Lower leg skin (tissue), 4 donors: Measurements from ENCODE around the gene MYRIP. TPM values are rescaled to one million over a fixed set of nuclear protein-coding genes. Genes with fewer than 3 reads are reported as not detected.

Experiments used
- DNase-seq, 2 donors: peaks; one replicate each; pipeline ENCODE4 v3.0.0-alpha.2; 2019; ENCODE audit warnings: low spot score in 2 of 2
- H3K4me3 ChIP-seq: fragments of 200-600 bp; sonication (generic); 2 replicates; pipeline ENCODE4 v1.5.1; 2017; ENCODE audit warnings: mild to moderate bottlenecking, low read depth; ENCODE audit not compliant: poor library complexity, severe bottlenecking
- CTCF ChIP-seq, 3 donors: fragments of 450-650 bp; IDR thresholded peaks; one replicate each; pipeline ENCODE4 v1.5.1; 2016; ENCODE audit warnings: antibody characterized with exemption in 3 of 3, mild to moderate bottlenecking in 3 of 3, moderate library complexity in 2 of 3
- POLR2A ChIP-seq, 2 donors: fragments of 450-650 bp; IDR thresholded peaks; one replicate each; pipeline ENCODE4 v1.6.1; 2016 to 2017; ENCODE audit warnings: antibody characterized with exemption in 2 of 2, mild to moderate bottlenecking in 1 of 2, moderate library complexity in 1 of 2
- WGBS, 2 donors: methylation state at CpG; one replicate each; pipeline ENCODE4 v1.1.5; 2018; 5-methylcytosine and 5-hydroxymethylcytosine counted together
- intact Hi-C: fragments of 100-400 bp; cut with DNase I; formaldehyde crosslinking; loops from one replicate; pipeline ENCODE4 v1.15.0; 2023; ENCODE audit warnings: low total_unique reads
- total RNA-seq, 4 donors: library from RNA; depleted of rRNA; stranded (reverse); fragments of >200 nt; gene quantifications; one replicate each; pipeline ENCODE4 v1.1.0, GENCODE V29; 2016

The MYRIP gene
- total RNA-seq, 4 donors from 2014 or later = 1.2 to 2.9 (median 1.5) TPM

GRCh38 chr3:39911465-39912309 lies 102.3 kb downstream of the MYRIP start:
- WGBS, 2 donors = 47 to 62% methylated on average over 3 of the region's 3 CpGs
- no peak overlapping the region for H3K4me3 ChIP-seq
- no peak for TF ChIP-seq CTCF (IDR thresholded peaks at IDR 0.05)
- TF ChIP-seq POLR2A (IDR thresholded peaks at IDR 0.05) = no peak
- no peak for DNase-seq
- intact Hi-C loops = no loop called here

- TF ChIP-seq CTCF (IDR thresholded peaks at IDR 0.05) (no peak), POLR2A (IDR thresholded peaks at IDR 0.05) (no peak)
- WGBS, 2 donors = 84 to 85% methylated on average over 2 of the region's 2 CpGs
- intact Hi-C loops = no loop called here
- DNase-seq = no peak
- no peak overlapping the region for H3K4me3 ChIP-seq
Observed at GRCh38 chr3:39915027-39915426, 105.6 kb downstream of the MYRIP start.

- TF ChIP-seq POLR2A (IDR thresholded peaks at IDR 0.05) (no peak), CTCF (IDR thresholded peaks at IDR 0.05) (no peak)
- no peak overlapping the region for H3K4me3 ChIP-seq
- 27 to 28% methylated on average over 1 of the region's 1 CpG for WGBS, 2 donors
- intact Hi-C loops = no loop called here
- no peak for DNase-seq
Observed at GRCh38 chr3:39917065-39917773, 107.8 kb downstream of the MYRIP start.

GRCh38 chr3:39919281-39919680 lies 109.9 kb downstream of the MYRIP start:
- no peak for TF ChIP-seq POLR2A (IDR thresholded peaks at IDR 0.05)
- TF ChIP-seq CTCF (IDR thresholded peaks at IDR 0.05) = no peak
- intact Hi-C loops = no loop called here
- no peak for DNase-seq
- H3K4me3 ChIP-seq = no peak overlapping the region
- 89 to 95% methylated on average over 2 of the region's 2 CpGs for WGBS, 2 donors

GRCh38 chr3:39920271-39920670 lies 110.9 kb downstream of the MYRIP start:
- TF ChIP-seq POLR2A (IDR thresholded peaks at IDR 0.05) (no peak), CTCF (IDR thresholded peaks at IDR 0.05) (no peak)
- H3K4me3 ChIP-seq = no peak overlapping the region
- WGBS, 2 donors = 86 to 95% methylated on average over 1 of the region's 1 CpG
- DNase-seq = no peak
- intact Hi-C loops = no loop called here
